ENCODE measurements around the gene PPP2R5A. TPM values are rescaled to one million over a fixed set of nuclear protein-coding genes. Genes with fewer than 3 reads are reported as not detected.
"Not testable (repeated sequence)": the region's sequence is repeated elsewhere in the genome, so short reads cannot be mapped to it uniquely, and the experiment has no call there.

PPP2R5A gene
- total RNA-seq, 1 donor = 56.6 TPM

GRCh38 chr1:212381397-212382035 lies 96.3 kb downstream of the PPP2R5A start:
- Histone ChIP-seq H3K4me1 (ENCODE audit: insufficient read depth, low read length) (no peaks in the 10 kb centered on the region), H3K4me3 (ENCODE audit: low read length) (no peak overlapping the region), H3K9me3 (ENCODE audit: low read depth, low read length) (no peaks in the 10 kb centered on the region), H3K27me3 (ENCODE audit: insufficient read depth, low read length) (no peaks in the 10 kb centered on the region)

- H3K27me3 ChIP-seq (ENCODE audit: insufficient read depth, low read length) = no peaks in the 10 kb centered on the region
- no peaks in the 10 kb centered on the region for H3K9me3 ChIP-seq (ENCODE audit: low read depth, low read length)
- H3K4me1 ChIP-seq (ENCODE audit: insufficient read depth, low read length) = no peaks in the 10 kb centered on the region
- H3K4me3 ChIP-seq (ENCODE audit: low read length) = no peak overlapping the region
Observed at GRCh38 chr1:212386029-212386428, 100.8 kb downstream of the PPP2R5A start.

DNA sequence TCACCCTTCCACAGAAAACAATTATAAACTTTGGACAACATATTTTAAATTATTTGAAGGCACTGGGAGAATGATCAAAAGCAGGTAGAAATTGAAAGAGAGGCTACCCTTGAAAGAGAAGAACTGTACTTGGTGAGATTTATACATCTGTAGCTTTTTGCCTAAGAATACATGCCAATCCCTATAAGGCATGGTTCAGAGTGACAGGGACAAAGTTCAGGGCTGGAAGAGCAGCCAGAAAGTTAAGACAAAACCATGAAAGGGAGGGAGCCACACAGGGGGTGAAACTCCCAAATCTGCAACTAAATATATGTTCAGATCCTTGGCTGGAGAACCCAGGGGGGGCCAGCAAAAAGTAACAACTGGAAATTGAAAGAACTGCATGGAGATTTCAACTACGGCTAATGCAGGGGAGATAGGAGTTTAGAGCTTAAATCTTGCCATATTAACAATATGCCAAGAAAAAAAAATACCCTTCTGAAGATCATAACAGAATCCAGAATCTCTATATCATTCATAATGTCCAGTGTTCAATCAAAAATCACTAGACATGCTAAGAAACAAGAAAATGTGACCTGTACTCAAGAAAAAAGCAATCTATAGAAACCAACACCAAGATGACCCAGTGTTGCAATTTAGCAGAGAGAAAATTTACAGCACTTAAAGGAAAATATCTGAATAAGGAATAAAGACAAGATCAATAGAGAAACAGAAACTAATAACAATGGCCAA lies 103.9 kb downstream of the PPP2R5A start:
- Histone ChIP-seq H3K4me1 (ENCODE audit: insufficient read depth, low read length) (no peaks in the 10 kb centered on the region), H3K9me3 (ENCODE audit: low read depth, low read length) (no peaks in the 10 kb centered on the region), H3K27me3 (ENCODE audit: insufficient read depth, low read length) (no peaks in the 10 kb centered on the region), H3K4me3 (ENCODE audit: low read length) (no peak overlapping the region)

DNA sequence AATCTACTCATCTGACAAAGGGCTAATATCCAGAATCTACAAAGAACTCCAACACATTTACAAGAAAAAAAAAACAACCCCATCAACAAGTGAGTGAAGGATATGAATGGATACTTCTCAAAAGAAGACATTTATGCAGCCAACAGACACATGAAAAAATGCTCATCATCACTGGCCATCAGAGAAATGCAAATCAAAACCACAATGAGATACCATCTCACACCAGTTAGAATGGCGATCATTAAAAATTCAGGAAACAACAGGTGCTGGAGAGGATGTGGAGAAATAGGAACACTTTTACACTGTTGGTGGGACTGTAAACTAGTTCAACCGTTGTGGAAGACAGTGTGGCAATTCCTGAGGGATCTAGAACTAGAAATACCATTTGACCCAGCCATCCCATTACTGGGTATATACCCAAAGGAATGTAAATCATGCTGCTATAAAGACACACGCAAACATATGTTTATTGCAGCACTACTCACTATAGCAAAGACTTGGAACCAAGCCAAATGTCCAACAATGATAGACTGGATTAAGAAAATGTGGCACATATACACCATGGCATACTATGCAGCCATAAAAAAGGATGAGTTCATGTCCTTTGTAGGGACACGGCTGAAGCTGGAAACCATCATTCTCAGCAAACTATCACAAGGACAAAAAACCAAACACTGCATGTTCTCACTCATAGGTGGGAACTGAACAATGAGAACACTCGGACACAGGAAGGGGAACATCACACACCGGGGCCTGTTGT lies 110.6 kb downstream of the PPP2R5A start:
- H3K9me3 ChIP-seq (ENCODE audit: low read depth, low read length) = peaks cover 12% of the 10 kb centered on the region
- H3K27me3 ChIP-seq (ENCODE audit: insufficient read depth, low read length); H3K4me3 ChIP-seq (ENCODE audit: low read length); H3K4me1 ChIP-seq (ENCODE audit: insufficient read depth, low read length): not testable (repeated sequence)

DNA sequence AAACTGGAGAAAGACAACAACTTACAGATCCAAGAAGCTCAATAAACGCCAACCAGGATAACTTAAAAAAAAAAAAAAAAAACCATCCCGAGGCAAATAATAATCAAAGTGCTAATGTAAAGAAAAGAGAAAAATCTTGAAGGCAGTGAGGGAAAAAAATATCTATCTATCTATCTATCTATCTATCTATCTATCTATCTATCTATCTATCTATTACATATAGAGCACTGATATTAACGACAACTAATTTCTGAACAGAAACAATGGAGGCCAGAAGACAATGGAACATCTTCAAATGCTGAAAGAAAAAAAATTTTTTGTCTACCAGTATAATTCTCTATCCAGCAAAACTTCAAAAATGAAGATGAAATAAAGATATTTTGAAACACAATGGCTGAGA lies 111.4 kb downstream of the PPP2R5A start:
- H3K4me3 ChIP-seq (ENCODE audit: low read length) = no peak overlapping the region
- H3K27me3 ChIP-seq (ENCODE audit: insufficient read depth, low read length) = no peaks in the 10 kb centered on the region
- no peaks in the 10 kb centered on the region for H3K4me1 ChIP-seq (ENCODE audit: insufficient read depth, low read length)
- H3K9me3 ChIP-seq (ENCODE audit: low read depth, low read length) = peaks cover 12% of the 10 kb centered on the region

GRCh38 chr1:212397171-212397570 lies 112.0 kb downstream of the PPP2R5A start:
- H3K4me1 ChIP-seq (ENCODE audit: insufficient read depth, low read length) = no peaks in the 10 kb centered on the region
- H3K4me3 ChIP-seq (ENCODE audit: low read length) = no peak overlapping the region
- no peaks in the 10 kb centered on the region for H3K27me3 ChIP-seq (ENCODE audit: insufficient read depth, low read length)
- peaks cover 12% of the 10 kb centered on the region for H3K9me3 ChIP-seq (ENCODE audit: low read depth, low read length)

DNA sequence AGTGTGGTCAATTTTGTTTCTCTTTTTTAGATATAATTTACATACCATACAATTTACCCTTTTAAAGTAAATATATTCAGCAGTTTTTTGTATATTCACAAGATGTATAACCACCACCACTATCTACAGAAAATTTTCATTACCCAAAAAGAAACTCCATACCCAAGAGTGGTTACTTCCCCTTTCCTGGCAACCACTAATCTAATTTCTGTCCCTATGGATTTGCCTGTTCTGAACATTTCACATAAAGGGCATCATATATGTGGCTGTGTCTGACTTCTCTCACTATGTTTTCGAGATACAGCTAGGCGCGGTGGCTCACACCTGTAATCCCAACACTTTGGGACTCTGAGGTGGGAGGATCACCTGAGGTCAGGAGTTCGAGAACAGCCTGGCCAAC lies 115.8 kb downstream of the PPP2R5A start:
- Histone ChIP-seq H3K27me3 (ENCODE audit: insufficient read depth, low read length) (no peaks in the 10 kb centered on the region), H3K4me1 (ENCODE audit: insufficient read depth, low read length) (peaks cover 5% of the 10 kb centered on the region), H3K9me3 (ENCODE audit: low read depth, low read length) (peaks cover 12% of the 10 kb centered on the region), H3K4me3 (ENCODE audit: low read length) (no peak overlapping the region)

- H3K9me3 ChIP-seq (ENCODE audit: low read depth, low read length) = peaks cover 7% of the 10 kb centered on the region
- no peak overlapping the region for H3K4me3 ChIP-seq (ENCODE audit: low read length)
- no peaks in the 10 kb centered on the region for H3K27me3 ChIP-seq (ENCODE audit: insufficient read depth, low read length)
- peaks cover 5% of the 10 kb centered on the region for H3K4me1 ChIP-seq (ENCODE audit: insufficient read depth, low read length)
Observed at GRCh38 chr1:212401838-212402582, 116.8 kb downstream of the PPP2R5A start.

- H3K4me1 ChIP-seq (ENCODE audit: insufficient read depth, low read length) = peaks cover 5% of the 10 kb centered on the region
- no peak overlapping the region for H3K4me3 ChIP-seq (ENCODE audit: low read length)
- H3K27me3 ChIP-seq (ENCODE audit: insufficient read depth, low read length) = no peaks in the 10 kb centered on the region
- H3K9me3 ChIP-seq (ENCODE audit: low read depth, low read length) = no peaks in the 10 kb centered on the region
Observed at GRCh38 chr1:212402666-212403321, 117.6 kb downstream of the PPP2R5A start.

GRCh38 chr1:212410231-212410820 lies 125.1 kb downstream of the PPP2R5A start:
- no peaks in the 10 kb centered on the region for H3K27me3 ChIP-seq (ENCODE audit: insufficient read depth, low read length)
- H3K4me3 ChIP-seq (ENCODE audit: low read length) = no peak overlapping the region
- no peaks in the 10 kb centered on the region for H3K9me3 ChIP-seq (ENCODE audit: low read depth, low read length)
- peaks cover 41% of the 10 kb centered on the region for H3K4me1 ChIP-seq (ENCODE audit: insufficient read depth, low read length)

Other genes starting within 250 kb of the PPP2R5A start
- gene INTS7, start 249.9 kb upstream of the PPP2R5A start, total RNA-seq = 3.8 TPM
- 0.52 TPM for gene DTL, start 249.7 kb upstream of the PPP2R5A start, total RNA-seq
- gene PACC1, start 129.5 kb downstream of the PPP2R5A start, total RNA-seq = 6.4 TPM
- gene NENF, start 147.5 kb downstream of the PPP2R5A start, total RNA-seq = 12.9 TPM